HepG2 (cell line): ENCODE results near the gene KRTAP13-2. TPM values are rescaled to one million over a fixed set of nuclear protein-coding genes. Genes with fewer than 3 reads are reported as not detected.

Experiments
- ATAC-seq: fragments of 200-7000 bp; cut with Tn5 transposase; 3 replicates; pipeline ENCODE4 v1.9.1; 2020; ENCODE audit warnings: mild to moderate bottlenecking, moderate library complexity
- Bru-seq: library from RNA; stranded (reverse); fragments of 400-500 nt; gene quantifications from one replicate; lab custom pipeline; 2021; lab: Mats Ljungman, UMichigan
- BruChase-seq, 2 experiments: library from RNA; stranded (reverse); fragments of 400-500 nt; gene quantifications; one replicate each; lab custom pipeline; 2021; lab: Mats Ljungman, UMichigan
- BruUV-seq: library from RNA; stranded (reverse); fragments of 400-500 nt; replicated peaks from 2 replicates; lab custom pipeline; 2021; lab: Mats Ljungman, UMichigan
- CTCF ChIA-PET: fragments of 300-600 bp; formaldehyde crosslinking; extraction: SDS; loops from one replicate; lab custom pipeline; 2021; ENCODE audit warnings: low total read pairs, inconsistent platforms, low intra/inter-chr PET ratio; lab: Yijun Ruan, JAX
- POLR2A ChIA-PET: fragments of 350-600 bp; sonication (Branson Sonifier 250); formaldehyde crosslinking; loops from one replicate; lab custom pipeline; 2020; ENCODE audit warnings: antibody characterized with exemption, inconsistent platforms; lab: Yijun Ruan, JAX
- DNase-seq: peaks from one replicate; pipeline ENCODE4 v3.0.0-alpha.2; 2015; ENCODE audit warnings: low spot score
- FAIRE-seq: peaks from 3 replicates; lab custom pipeline; 2011; peaks lifted over from hg19 to GRCh38; lab: Jason Lieb, UNC
- H2AFZ ChIP-seq: one replicate; pipeline ENCODE4 v1.6.1; 2011; ENCODE audit warnings: low read length, inconsistent platforms
- H3K27ac ChIP-seq: fragments of 300-600 bp; 3 replicates; pipeline ENCODE4 v1.8.0; 2011; ENCODE audit warnings: mixed run types, mild to moderate bottlenecking, mixed read lengths, low read length, inconsistent platforms; ENCODE audit not compliant: insufficient read depth; ENCODE audit errors: extremely low read length
- H3K27me3 ChIP-seq, 2 experiments: fragments of 200-600 bp in 1 of 2; 2 replicates in 1 of 2; 3 replicates in 1 of 2; pipeline versions ENCODE4 v1.6.0 to v1.8.0; 2011; ENCODE audit warnings: low read length in 2 of 2, mild to moderate bottlenecking in 2 of 2, moderate library complexity in 2 of 2, inconsistent platforms in 1 of 2; ENCODE audit not compliant: insufficient read depth in 2 of 2, control insufficient read depth in 1 of 2
- H3K36me3 ChIP-seq, 2 experiments: fragments of 200-600 bp in 1 of 2; replicated peaks in 1 of 2; 2 replicates in 1 of 2; 3 replicates in 1 of 2; pipeline versions ENCODE4 v1.5.1 to v1.8.0; 2011; ENCODE audit warnings: low read length in 2 of 2, inconsistent platforms in 1 of 2; ENCODE audit not compliant: insufficient read depth in 2 of 2, control insufficient read depth in 1 of 2
- H3K4me1 ChIP-seq: 2 replicates; pipeline ENCODE4 v1.5.1; 2012; ENCODE audit warnings: low read length, inconsistent platforms; ENCODE audit not compliant: insufficient read depth
- H3K4me2 ChIP-seq: 2 replicates; pipeline ENCODE4 v1.6.0; 2011; ENCODE audit warnings: low read depth, low read length, inconsistent platforms
- H3K4me3 ChIP-seq, 3 experiments: fragments of 200-600 bp in 1 of 3; sonication (generic), shearing (Covaris generic) in 1 of 3; replicated peaks in 1 of 3; 2 replicates each; pipeline ENCODE4 v1.5.1; 2011 to 2016; ENCODE audit warnings: low read length in 3 of 3, inconsistent platforms in 2 of 3, low read depth in 2 of 3, mild to moderate bottlenecking in 2 of 3, control low read depth in 1 of 3, mixed read lengths in 1 of 3; ENCODE audit not compliant: insufficient read depth in 1 of 3
- H3K79me2 ChIP-seq: one replicate; pipeline ENCODE4 v1.6.1; 2011; ENCODE audit warnings: low read length, inconsistent platforms; ENCODE audit not compliant: insufficient read depth
- H3K9ac ChIP-seq: 2 replicates; pipeline ENCODE4 v1.6.0; 2011; ENCODE audit warnings: mild to moderate bottlenecking, low read depth, low read length, inconsistent platforms; ENCODE audit not compliant: insufficient read depth
- H3K9me3 ChIP-seq: 2 replicates; pipeline ENCODE4 v1.5.1; 2012; ENCODE audit warnings: mild to moderate bottlenecking, low read length
- H4K20me1 ChIP-seq: 2 replicates; pipeline ENCODE4 v1.6.0; 2011; ENCODE audit warnings: inconsistent platforms, mild to moderate bottlenecking, low read length, moderate library complexity; ENCODE audit not compliant: insufficient read depth
- CBX1 ChIP-seq: IDR thresholded peaks from one replicate; pipeline ENCODE4 v1.6.1; 2016; ENCODE audit warnings: antibody characterized with exemption, low read depth
- CENPT ChIP-seq: sonication (generic); formaldehyde crosslinking; IDR thresholded peaks from 2 replicates; pipeline ENCODE4 v1.8.0; 2022; ENCODE audit warnings: low read depth, mild to moderate bottlenecking, moderate library complexity, missing genetic modification reagents
- HHEX ChIP-seq: IDR thresholded peaks from 2 replicates; pipeline ENCODE4 v1.6.1; 2016; ENCODE audit warnings: control low read depth
- RAD51 ChIP-seq: fragments of 450-650 bp; IDR thresholded peaks from 2 replicates; pipeline ENCODE4 v1.6.1; 2016; ENCODE audit warnings: borderline replicate concordance
- SOX6 ChIP-seq, 2 experiments: fragments of 450-650 bp in 1 of 2; sonication (generic) in 1 of 2; formaldehyde crosslinking in 1 of 2; IDR thresholded peaks; 2 replicates each; pipeline versions ENCODE4 v1.4.0 to v1.6.1; 2017 to 2020; ENCODE audit warnings: antibody characterized with exemption in 1 of 2, mild to moderate bottlenecking in 1 of 2, missing genetic modification reagents in 1 of 2
- SRSF4 ChIP-seq: fragments of 200-400 bp; formaldehyde crosslinking; IDR thresholded peaks from one replicate; pipeline ENCODE4 v1.6.1; 2018; ENCODE audit warnings: mild to moderate bottlenecking, low read depth, low read length, moderate library complexity; ENCODE audit not compliant: poor library complexity, severe bottlenecking
- ZBTB7B ChIP-seq: sonication (generic); formaldehyde crosslinking; IDR thresholded peaks from 2 replicates; pipeline ENCODE4 v1.4.0; 2020; ENCODE audit warnings: missing genetic modification reagents
- ZNF543 ChIP-seq: sonication (generic); formaldehyde crosslinking; IDR thresholded peaks from 2 replicates; pipeline ENCODE4 v1.4.0; 2020; ENCODE audit warnings: mild to moderate bottlenecking, missing genetic modification reagents
- ZNF660 ChIP-seq: sonication (generic); formaldehyde crosslinking; IDR thresholded peaks from 2 replicates; pipeline ENCODE4 v1.5.1; 2020; ENCODE audit warnings: mild to moderate bottlenecking, low read depth, missing genetic modification reagents, borderline replicate concordance
- WGBS: methylation state at CpG from one replicate; pipeline ENCODE4 v1.1.6; 2017; ENCODE audit warnings: low lambda C conversion rate; 5-methylcytosine and 5-hydroxymethylcytosine counted together
- in situ Hi-C: cut with HindIII; loops from 2 replicates; pipeline ENCODE4 v1.10.0; 2017; ENCODE audit warnings: low pct_unique_long_range_greater_than_20kb; ENCODE audit not compliant: extremely low pct_ligation_motif_present
- intact Hi-C: fragments of 100-400 bp; cut with micrococcal nuclease; formaldehyde crosslinking; loops from one replicate; pipeline ENCODE4 v1.10.0; 2022; ENCODE audit not compliant: unreplicated experiment
- long read RNA-seq, 2 experiments: library from RNA in 1 of 2; library from polyadenylated mRNA in 1 of 2; stranded (forward) in 1 of 2; unstranded in 1 of 2; transcript quantifications; one replicate each; pipeline ENCODE4 v2.0.0, GENCODE V29; 2019 to 2022
- polyA minus RNA-seq, 3 experiments: library from RNA; depleted of rRNA, polyadenylated mRNA; stranded (reverse); fragments of >200 nt; gene quantifications; 2 replicates each; pipeline ENCODE4 v1.2.3, GENCODE V29; 2011; ENCODE audit warnings: low replicate concordance in 1 of 3
- polyA plus RNA-seq, 8 experiments: library from polyadenylated mRNA; depleted of rRNA in 3 of 8; stranded (reverse) in 7 of 8; unstranded in 1 of 8; fragments of >200 nt; fragmentation: Illumina TruSeq in 4 of 8; extraction: Trizol in 4 of 8; gene quantifications; 2 replicates each; pipeline versions ENCODE4 v1.2.1 to v1.2.3, GENCODE V29; 2011 to 2016; ENCODE audit warnings: low read depth in 4 of 8, missing spikeins in 1 of 8, mixed read lengths in 1 of 8; ENCODE audit not compliant: insufficient read depth in 1 of 8
- total RNA-seq, 5 experiments: library from RNA; depleted of rRNA; stranded (reverse); fragments of >200 nt; fragmentation: Illumina TruSeq; extraction: Trizol; gene quantifications; 2 replicates each; pipeline ENCODE4 v1.2.3, GENCODE V29; 2016; ENCODE audit warnings: low read depth in 1 of 5
- TF ChIP-seq, protein P1 (sequence below): IDR thresholded peaks from 2 replicates; pipeline ENCODE4 v1.6.1; 2016; ENCODE audit warnings: missing compliant biosample characterization, missing genetic modification reagents, borderline replicate concordance
- TF ChIP-seq, protein P2 (sequence below): sonication (generic); formaldehyde crosslinking; IDR thresholded peaks from 2 replicates; pipeline ENCODE4 v1.8.0; 2022; ENCODE audit warnings: mild to moderate bottlenecking, missing genetic modification reagents, moderate library complexity

The KRTAP13-2 gene, protein sequence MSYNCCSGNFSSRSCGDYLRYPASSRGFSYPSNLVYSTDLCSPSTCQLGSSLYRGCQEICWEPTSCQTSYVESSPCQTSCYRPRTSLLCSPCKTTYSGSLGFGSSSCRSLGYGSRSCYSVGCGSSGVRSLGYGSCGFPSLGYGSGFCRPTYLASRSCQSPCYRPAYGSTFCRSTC
- total RNA-seq (2016; rRNA removed; fragmentation: Illumina TruSeq; extraction: Trizol) (not detected in 2 replicates), polyA plus RNA-seq (2011; rRNA removed) (not detected in 2 replicates), polyA minus RNA-seq (2011; rRNA and poly(A)+ RNA removed; ENCODE audit: low replicate concordance) (not detected in 2 replicates), Bru-seq, nascent RNA (not detected), BruChase-seq, experiment 1, labeled RNA remaining after a 6-hour chase (not detected), BruChase-seq, experiment 2, labeled RNA remaining after a 2-hour chase (not detected)
- total RNA-seq (2016; cell fraction: cytosol; rRNA removed; fragmentation: Illumina TruSeq; extraction: Trizol; ENCODE audit: low read depth), result not detected in 2 replicates
- not detected in 2 replicates for total RNA-seq (2016; cell fraction: insoluble cytoplasmic fraction; rRNA removed; fragmentation: Illumina TruSeq; extraction: Trizol)
- not detected in 2 replicates for total RNA-seq (2016; cell fraction: membrane; rRNA removed; fragmentation: Illumina TruSeq; extraction: Trizol)
- not detected in 2 replicates for total RNA-seq (2016; cell fraction: nucleus; rRNA removed; fragmentation: Illumina TruSeq; extraction: Trizol)
- not detected in 2 replicates for polyA plus RNA-seq (2011; cell fraction: cytosol; rRNA removed)
- polyA plus RNA-seq (2011; cell fraction: nucleus; rRNA removed), result not detected in 2 replicates
- not detected in 2 replicates for polyA plus RNA-seq (2012)
- not detected in 2 replicates for polyA plus RNA-seq (2016; cell fraction: cytosol; fragmentation: Illumina TruSeq; extraction: Trizol; ENCODE audit: low read depth)
- not detected in 2 replicates for polyA plus RNA-seq (2016; cell fraction: insoluble cytoplasmic fraction; fragmentation: Illumina TruSeq; extraction: Trizol; ENCODE audit: low read depth)
- not detected in 2 replicates for polyA plus RNA-seq (2016; cell fraction: membrane; fragmentation: Illumina TruSeq; extraction: Trizol; ENCODE audit: low read depth)
- not detected in 2 replicates for polyA plus RNA-seq (2016; cell fraction: nucleus; fragmentation: Illumina TruSeq; extraction: Trizol; ENCODE audit: insufficient read depth, low read depth)
- not detected in 2 replicates for polyA minus RNA-seq (2011; cell fraction: cytosol; rRNA and poly(A)+ RNA removed)
- polyA minus RNA-seq (2011; cell fraction: nucleus; rRNA and poly(A)+ RNA removed), result not detected in 2 replicates
- long read RNA-seq, experiment 1, result 0 reads
- long read RNA-seq, experiment 2, result 0 reads

DNA sequence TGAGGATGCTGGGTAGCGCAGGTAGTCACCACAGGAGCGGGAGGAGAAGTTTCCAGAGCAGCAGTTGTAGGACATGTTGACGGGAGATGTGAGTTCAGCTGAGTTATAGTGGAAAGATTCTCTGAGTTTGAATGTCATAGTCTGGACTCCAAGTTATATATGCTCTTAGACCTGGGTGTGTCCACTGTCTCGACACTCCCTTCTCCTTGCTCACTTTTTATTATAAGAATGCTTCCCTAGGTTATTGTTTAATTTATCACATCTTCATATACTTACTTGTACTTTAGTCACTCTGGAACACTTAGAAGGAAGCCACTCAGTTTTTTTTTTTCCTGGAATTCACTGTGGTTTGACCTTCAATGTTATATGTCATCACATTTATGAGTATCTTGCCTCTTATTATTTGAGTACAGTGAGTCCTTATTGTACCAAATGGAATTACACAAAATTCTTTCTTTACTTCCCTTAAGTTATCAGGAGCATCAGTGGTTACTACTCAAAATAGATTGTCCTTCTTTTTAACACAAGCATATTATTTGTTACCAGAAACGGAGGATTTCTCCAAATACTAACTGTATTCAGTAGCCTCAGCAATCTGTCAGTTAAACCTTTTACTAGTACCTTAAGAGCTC, at the start of gene KRTAP13-2:
Gene KRTAP13-2 (minus strand): TSS at position 133 of the 632 bp plus-strand sequence. CDS start 58 bp downstream, at position 75.
- intact Hi-C loops (no loop called here), in situ Hi-C loops (no loop called here)
- no peaks in the 10 kb centered on the region for H3K79me2 ChIP-seq
- ChIA-PET CTCF (no interaction called here), POLR2A (no interaction called here)
- no peak within 1 kb of the TSS for H3K4me2 ChIP-seq
- H3K36me3 ChIP-seq, result no peaks in the 10 kb centered on the region
- no peak within 1 kb of the TSS for H3K27ac ChIP-seq
- no peak within 1 kb of the TSS for H3K9ac ChIP-seq
- peaks cover 65% of the 10 kb centered on the region for H3K9me3 ChIP-seq
- DNase-seq (no peak), FAIRE-seq (no peak), ATAC-seq (no peak)
- no peaks in the 10 kb centered on the region for H3K27me3 ChIP-seq
- H3K4me3 ChIP-seq, result no peak within 1 kb of the TSS
- TF ChIP-seq CBX1 (no peak), CENPT (CRISPR knock-in tag) (no peak), SOX6 (IDR thresholded peaks at IDR 0.05) (no peak), SOX6 (CRISPR knock-in tag; IDR thresholded peaks at IDR 0.05) (no peak), HHEX (CRISPR knock-in tag) (no peak), ZBTB7B (CRISPR knock-in tag) (no peak), ZNF543 (CRISPR knock-in tag) (no peak), RAD51 (no peak), SRSF4 (no peak), ZNF660 (no peak)
- TF ChIP-seq, protein P1, sequence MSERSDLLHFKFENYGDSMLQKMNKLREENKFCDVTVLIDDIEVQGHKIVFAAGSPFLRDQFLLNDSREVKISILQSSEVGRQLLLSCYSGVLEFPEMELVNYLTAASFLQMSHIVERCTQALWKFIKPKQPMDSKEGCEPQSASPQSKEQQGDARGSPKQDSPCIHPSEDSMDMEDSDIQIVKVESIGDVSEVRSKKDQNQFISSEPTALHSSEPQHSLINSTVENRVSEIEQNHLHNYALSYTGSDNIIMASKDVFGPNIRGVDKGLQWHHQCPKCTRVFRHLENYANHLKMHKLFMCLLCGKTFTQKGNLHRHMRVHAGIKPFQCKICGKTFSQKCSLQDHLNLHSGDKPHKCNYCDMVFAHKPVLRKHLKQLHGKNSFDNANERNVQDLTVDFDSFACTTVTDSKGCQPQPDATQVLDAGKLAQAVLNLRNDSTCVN (CRISPR knock-in tag), result no peak
- TF ChIP-seq, protein P2, sequence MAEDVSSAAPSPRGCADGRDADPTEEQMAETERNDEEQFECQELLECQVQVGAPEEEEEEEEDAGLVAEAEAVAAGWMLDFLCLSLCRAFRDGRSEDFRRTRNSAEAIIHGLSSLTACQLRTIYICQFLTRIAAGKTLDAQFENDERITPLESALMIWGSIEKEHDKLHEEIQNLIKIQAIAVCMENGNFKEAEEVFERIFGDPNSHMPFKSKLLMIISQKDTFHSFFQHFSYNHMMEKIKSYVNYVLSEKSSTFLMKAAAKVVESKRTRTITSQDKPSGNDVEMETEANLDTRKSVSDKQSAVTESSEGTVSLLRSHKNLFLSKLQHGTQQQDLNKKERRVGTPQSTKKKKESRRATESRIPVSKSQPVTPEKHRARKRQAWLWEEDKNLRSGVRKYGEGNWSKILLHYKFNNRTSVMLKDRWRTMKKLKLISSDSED (CRISPR knock-in tag), result no peak
- no peaks in the 10 kb centered on the region for H3K4me1 ChIP-seq
- H2AFZ ChIP-seq, result no peak within 1 kb of the TSS
- H4K20me1 ChIP-seq, result no peaks in the 10 kb centered on the region
- WGBS, result 2% methylated on average over 5 of the region's 5 CpGs
- no TSS peak for BruUV-seq
